Endothelial cell of umbilical vein (primary cell): Measurements from ENCODE around the gene TMC1. TPM values are rescaled to one million over a fixed set of nuclear protein-coding genes. Genes with fewer than 3 reads are reported as not detected.

Experiments used
- BruUV-seq: library from RNA; stranded (reverse); fragments of 400-500 nt; replicated peaks from 2 replicates; lab custom pipeline; 2021; lab: Mats Ljungman, UMichigan
- CTCF ChIA-PET: fragments of 300-600, 350-600 bp; sonication (Branson Sonifier 250); formaldehyde crosslinking; loops from one replicate; lab custom pipeline; 2021; ENCODE audit warnings: antibody characterized with exemption, inconsistent platforms; lab: Charles Lee
- POLR2A ChIA-PET: fragments of 300-600, 350-600 bp; sonication (Branson Sonifier 250); formaldehyde crosslinking; loops from one replicate; lab custom pipeline; 2021; ENCODE audit warnings: antibody characterized with exemption, inconsistent platforms; lab: Charles Lee
- DNase-seq: peaks from one replicate; pipeline ENCODE4 v3.0.0-alpha.2; 2011; ENCODE audit warnings: low read depth, low spot score
- FAIRE-seq: peaks from 2 replicates; lab custom pipeline; 2011; peaks lifted over from hg19 to GRCh38; lab: Jason Lieb, UNC
- H2AFZ ChIP-seq: 2 replicates; pipeline ENCODE4 v1.6.0; 2012; ENCODE audit warnings: low read depth, low read length, control low read depth, inconsistent platforms
- H3K27ac ChIP-seq: 2 replicates; pipeline ENCODE4 v1.5.1; 2011; ENCODE audit warnings: low read depth, mild to moderate bottlenecking, control low read depth, low read length, moderate library complexity; ENCODE audit not compliant: insufficient read depth
- H3K27me3 ChIP-seq, 2 experiments: 2 replicates each; pipeline versions ENCODE4 v1.6.0 to v1.6.1; 2011; ENCODE audit warnings: low read length in 2 of 2, mixed read lengths in 1 of 2; ENCODE audit not compliant: control insufficient read depth in 2 of 2, insufficient read depth in 2 of 2
- H3K36me3 ChIP-seq, 2 experiments: 2 replicates in 1 of 2; 3 replicates in 1 of 2; pipeline ENCODE4 v1.5.1; 2011; ENCODE audit warnings: low read length in 2 of 2, mild to moderate bottlenecking in 1 of 2, moderate library complexity in 1 of 2; ENCODE audit not compliant: control insufficient read depth in 2 of 2, insufficient read depth in 2 of 2; ENCODE audit errors: extremely low read depth in 1 of 2
- H3K4me1 ChIP-seq: 3 replicates; pipeline ENCODE4 v1.5.1; 2011; ENCODE audit warnings: mild to moderate bottlenecking, low read length; ENCODE audit not compliant: control insufficient read depth, insufficient read depth; ENCODE audit errors: extremely low read depth
- H3K4me2 ChIP-seq: 2 replicates; pipeline ENCODE4 v1.6.1; 2011; ENCODE audit warnings: low read length, control low read depth, mixed read lengths; ENCODE audit not compliant: insufficient read depth
- H3K4me3 ChIP-seq, 3 experiments: fragments of 200-600 bp in 1 of 3; sonication (generic), shearing (Covaris generic) in 1 of 3; replicated peaks in 1 of 3; 2 replicates each; pipeline ENCODE4 v1.5.1; 2011 to 2016; ENCODE audit warnings: control low read depth in 3 of 3, low read length in 3 of 3, mild to moderate bottlenecking in 2 of 3, inconsistent platforms in 1 of 3, low read depth in 1 of 3, moderate library complexity in 1 of 3; ENCODE audit not compliant: insufficient read depth in 1 of 3
- H3K79me2 ChIP-seq: 2 replicates; pipeline ENCODE4 v1.6.0; 2012; ENCODE audit warnings: low read length, inconsistent platforms; ENCODE audit not compliant: control insufficient read depth, insufficient read depth
- H3K9ac ChIP-seq: replicated peaks from 2 replicates; pipeline ENCODE3; 2011; ENCODE audit warnings: low read length, control low read depth; ENCODE audit not compliant: insufficient read depth; ENCODE audit errors: extremely low read depth
- H3K9me1 ChIP-seq: replicated peaks from 3 replicates; pipeline ENCODE4 v1.6.0; 2011; ENCODE audit warnings: mild to moderate bottlenecking, low read length; ENCODE audit not compliant: control insufficient read depth, insufficient read depth; ENCODE audit errors: extremely low read depth
- H3K9me3 ChIP-seq: replicated peaks from 2 replicates; pipeline ENCODE4 v1.5.1; 2012; ENCODE audit warnings: low read length, inconsistent platforms; ENCODE audit not compliant: control insufficient read depth, insufficient read depth
- H4K20me1 ChIP-seq: replicated peaks from 2 replicates; pipeline ENCODE3; 2011; ENCODE audit warnings: mild to moderate bottlenecking, low read length; ENCODE audit not compliant: control insufficient read depth, insufficient read depth; ENCODE audit errors: extremely low read depth
- CTCF ChIP-seq, 2 donors: IDR thresholded peaks; 1 replicate in 1 of 2; 2 replicates in 1 of 2; pipeline ENCODE4 v1.5.1; 2011; ENCODE audit warnings: low read length in 2 of 2, mild to moderate bottlenecking in 2 of 2, moderate library complexity in 2 of 2, control low read depth in 1 of 2, inconsistent platforms in 1 of 2, low read depth in 1 of 2; ENCODE audit not compliant: insufficient read depth in 1 of 2; ENCODE audit errors: extremely low read depth in 1 of 2
- EZH2 ChIP-seq: IDR thresholded peaks from 2 replicates; pipeline ENCODE4 v1.6.1; 2012; ENCODE audit warnings: borderline replicate concordance, low read depth, mild to moderate bottlenecking, moderate library complexity, low read length, inconsistent platforms; ENCODE audit not compliant: severe bottlenecking
- FOS ChIP-seq: IDR thresholded peaks from 2 replicates; pipeline ENCODE4 v1.6.1; 2011; ENCODE audit warnings: mild to moderate bottlenecking, low read length, moderate library complexity, borderline replicate concordance; ENCODE audit not compliant: insufficient read depth
- GATA2 ChIP-seq: IDR thresholded peaks from 2 replicates; pipeline ENCODE4 v1.7.0; 2011; ENCODE audit warnings: low read depth, mild to moderate bottlenecking, moderate library complexity, mixed read lengths, low read length; ENCODE audit not compliant: insufficient read length, insufficient read depth
- JUN ChIP-seq: IDR thresholded peaks from 2 replicates; pipeline ENCODE4 v1.6.1; 2011; ENCODE audit warnings: borderline replicate concordance, low read depth; ENCODE audit not compliant: insufficient read length, insufficient read depth
- MYC ChIP-seq: IDR thresholded peaks from one replicate; pipeline ENCODE4 v1.6.1; 2011; ENCODE audit warnings: mild to moderate bottlenecking, low read depth, low read length
- POLR2A ChIP-seq: IDR thresholded peaks from 2 replicates; pipeline ENCODE4 v1.6.1; 2012; ENCODE audit warnings: low read depth, mild to moderate bottlenecking, control low read depth, low read length
- POLR2AphosphoS5 ChIP-seq: IDR thresholded peaks from 2 replicates; pipeline ENCODE4 v1.6.1; 2012; ENCODE audit warnings: low read depth, mild to moderate bottlenecking, control low read depth, low read length, moderate library complexity; ENCODE audit not compliant: insufficient read depth
- dilution Hi-C: fragments of 300-500 bp; cut with MboI; formaldehyde crosslinking; loops from one replicate; pipeline ENCODE4 v1.15.0; 2019; ENCODE audit warnings: low sequenced_read_pairs; ENCODE audit not compliant: extremely low pct_ligation_motif_present
- intact Hi-C: fragments of 100-400 bp; cut with micrococcal nuclease; formaldehyde crosslinking; loops from one replicate; pipeline ENCODE4 v1.10.0; 2022
- polyA plus RNA-seq, 4 experiments: library from polyadenylated mRNA; depleted of rRNA in 3 of 4; stranded (reverse) in 3 of 4; unstranded in 1 of 4; fragments of >200 nt; gene quantifications; 2 replicates each; pipeline versions ENCODE4 v1.2.1 to v1.2.3, GENCODE V29; 2011 to 2012; ENCODE audit warnings: missing spikeins in 1 of 4
- total RNA-seq: library from RNA; stranded (reverse); gene quantifications from 2 replicates; pipeline ENCODE4 v1.2.3, GENCODE V29; 2021
- TF ChIP-seq, protein P1 (sequence below): IDR thresholded peaks from 2 replicates; pipeline ENCODE4 v1.6.1; 2011; ENCODE audit not compliant: insufficient read depth, insufficient read length

The TMC1 gene
- total and polyA plus RNA-seq, 2 donors (not counting 3 experiments of a cell fraction or from before 2014, with no cell fraction given): 1.5 TPM; not detected in 1

GRCh38 chr9:72773570-72773969 is 252.2 kb downstream of the TMC1 start:
- no peak for DNase-seq
- H3K4me1 ChIP-seq: no peaks in the 10 kb centered on the region
- POLR2A ChIA-PET: no interaction called here
- no peaks in the 10 kb centered on the region for H3K27me3 ChIP-seq
- CTCF ChIA-PET: no interaction called here
- H3K36me3 ChIP-seq: no peaks in the 10 kb centered on the region
- H4K20me1 ChIP-seq: no peaks in the 10 kb centered on the region
- no peak overlapping the region for H3K4me2 ChIP-seq
- H2AFZ ChIP-seq: no peak overlapping the region
- no peaks in the 10 kb centered on the region for H3K9me3 ChIP-seq
- no peaks in the 10 kb centered on the region for H3K79me2 ChIP-seq
- dilution Hi-C loops: no loop called here
- no peaks in the 10 kb centered on the region for H3K9me1 ChIP-seq
- no peak overlapping the region for H3K4me3 ChIP-seq
- H3K9ac ChIP-seq: no peak overlapping the region
- TF ChIP-seq POLR2A: no peak
- intact Hi-C loops: loop anchor here (10.0 kb wide), 1 partner anchor 59 kb away; no protein-coding TSS in a partner anchor
- BruUV-seq: no TSS peak
- H3K27ac ChIP-seq: no peak overlapping the region
- FAIRE-seq: no peak

- Histone ChIP-seq H3K79me2 (no peaks in the 10 kb centered on the region), H3K27me3 (no peaks in the 10 kb centered on the region), H4K20me1 (no peaks in the 10 kb centered on the region), H3K4me3 (no peak overlapping the region), H3K9me3 (no peaks in the 10 kb centered on the region), H3K9ac (no peak overlapping the region), H3K4me1 (no peaks in the 10 kb centered on the region), H3K9me1 (no peaks in the 10 kb centered on the region), H3K4me2 (no peak overlapping the region), H3K27ac (no peak overlapping the region), H2AFZ (no peak overlapping the region), H3K36me3 (no peaks in the 10 kb centered on the region)
- FAIRE-seq (no peak), DNase-seq (no peak)
- CTCF ChIA-PET: interaction anchor here (0.9 kb wide), 1 partner anchor 47 kb away, joined by 4 read pairs; no protein-coding TSS in a partner anchor
- POLR2A ChIA-PET: no interaction called here
- intact Hi-C loops (loop anchor here (10.0 kb wide), 1 partner anchor 61 kb away; no protein-coding TSS in a partner anchor), dilution Hi-C loops (no loop called here)
- TF ChIP-seq GATA2 (no peak), MYC (no peak), FOS (no peak), POLR2AphosphoS5 (no peak), POLR2A (no peak), EZH2 (no peak), JUN (no peak), CTCF (IDR thresholded peaks at IDR 0.05; ENCODE audit: extremely low read depth in 1 of 2, insufficient read depth in 1 of 2, low read depth in 1 of 2, low read length in 2 of 2) (no peak)
- TF ChIP-seq, protein P1, sequence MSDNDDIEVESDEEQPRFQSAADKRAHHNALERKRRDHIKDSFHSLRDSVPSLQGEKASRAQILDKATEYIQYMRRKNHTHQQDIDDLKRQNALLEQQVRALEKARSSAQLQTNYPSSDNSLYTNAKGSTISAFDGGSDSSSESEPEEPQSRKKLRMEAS: no peak
- no TSS peak for BruUV-seq
These were observed 254.2 kb downstream of the TMC1 start for GRCh38 chr9:72775570-72775969.
